ENCODE results near the gene OR51B2. TPM values are rescaled to one million over a fixed set of nuclear protein-coding genes. Genes with fewer than 3 reads are reported as not detected.
"Not testable (repeated sequence)": the region's sequence is repeated elsewhere in the genome, so short reads cannot be mapped to it uniquely, and the experiment has no call there.

Gene OR51B2
- total RNA-seq (not detected), polyA plus RNA-seq (not detected)

DNA sequence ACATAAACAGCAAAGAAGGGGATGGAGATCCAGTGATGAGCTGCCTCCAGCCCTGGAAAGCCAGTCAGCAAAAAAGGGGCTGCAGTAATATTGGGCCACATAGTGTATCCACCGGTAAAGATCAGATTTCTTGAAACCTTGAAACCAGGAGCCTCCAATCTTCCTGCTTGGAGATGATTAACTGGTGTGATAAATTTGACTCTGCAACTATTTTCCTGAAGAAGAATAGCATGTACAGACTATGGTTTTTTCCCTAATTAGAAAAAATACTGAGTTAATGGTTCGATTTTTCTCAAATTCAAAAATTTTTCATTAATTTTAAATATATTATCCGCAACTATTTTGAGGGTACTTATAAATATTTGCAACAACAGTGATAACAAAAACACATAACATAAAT lies at the start of gene OR51B2:
TSS of gene OR51B2 (minus strand) at position 101 of the 400 bp plus-strand sequence. CDS start at position 101, 0 bp downstream.
- no peak within 1 kb of the TSS for H3K27ac ChIP-seq (ENCODE audit: low read depth, low read length)
- H3K4me3 ChIP-seq (ENCODE audit: low read length): no peak within 1 kb of the TSS
- Mint-ChIP-seq H3K4me3 (no peak within 1 kb of the TSS), H3K4me1 (no peaks in the 10 kb centered on the region), H3K36me3 (no peaks in the 10 kb centered on the region), H3K9me3 (peaks cover 0 to 7% (median 0%) of the 10 kb centered on the region in 5 donors), H3K27me3 (no peaks in the 10 kb centered on the region), H3K27ac (no peak within 1 kb of the TSS)
- H3K27me3 ChIP-seq (ENCODE audit: insufficient read depth, low read length, poor library complexity, severe bottlenecking): no peaks in the 10 kb centered on the region
- ChIA-PET POLR2A (no interaction called here), CTCF (no interaction called here)
- no peaks in the 10 kb centered on the region for H3K4me1 ChIP-seq (ENCODE audit: insufficient read depth, low read length)
- H3K36me3 ChIP-seq (ENCODE audit: insufficient read depth, low read length): no peaks in the 10 kb centered on the region
- no peaks in the 10 kb centered on the region for H3K9me3 ChIP-seq (ENCODE audit: low read length)
- DNase-seq: no peak

DNA sequence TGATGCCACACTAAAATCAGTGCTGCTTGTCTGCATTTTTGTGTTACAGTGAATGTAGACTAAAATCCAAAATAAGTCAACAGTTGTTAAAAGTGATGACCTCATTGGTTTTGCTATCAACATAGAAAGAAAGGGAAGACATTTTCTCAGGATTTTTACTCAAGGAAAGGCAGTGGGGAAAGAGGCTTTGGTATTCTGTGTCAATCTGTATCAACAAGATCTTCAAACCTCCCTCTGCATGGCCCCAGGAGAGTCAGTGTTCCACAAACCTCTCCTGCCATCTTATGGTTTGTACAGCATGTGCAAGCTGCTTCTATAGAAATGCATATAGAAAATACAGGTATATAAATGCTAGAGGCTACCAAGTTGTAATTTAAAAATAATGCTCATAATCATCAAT lies 45.7 kb upstream of the OR51B2 start:
- ChIA-PET POLR2A (no interaction called here), CTCF (no interaction called here)
- H3K4me3 ChIP-seq (ENCODE audit: low read length): no peak overlapping the region
- Mint-ChIP-seq H3K27ac (no peak overlapping the region), H3K36me3 (no peaks in the 10 kb centered on the region), H3K27me3 (peaks cover 2 to 18% of the 10 kb centered on the region in 2 donors), H3K9me3 (peaks cover 0 to 9% (median 0%) of the 10 kb centered on the region in 5 donors), H3K4me3 (no peak overlapping the region), H3K4me1 (no peaks in the 10 kb centered on the region)
- H3K27me3 ChIP-seq (ENCODE audit: insufficient read depth, low read length, poor library complexity, severe bottlenecking): no peaks in the 10 kb centered on the region
- no peak for DNase-seq
- H3K4me1 ChIP-seq (ENCODE audit: insufficient read depth, low read length): no peaks in the 10 kb centered on the region
- no peaks in the 10 kb centered on the region for H3K36me3 ChIP-seq (ENCODE audit: insufficient read depth, low read length)
- H3K9me3 ChIP-seq (ENCODE audit: low read length): no peaks in the 10 kb centered on the region
- no peak overlapping the region for H3K27ac ChIP-seq (ENCODE audit: low read depth, low read length)

DNA sequence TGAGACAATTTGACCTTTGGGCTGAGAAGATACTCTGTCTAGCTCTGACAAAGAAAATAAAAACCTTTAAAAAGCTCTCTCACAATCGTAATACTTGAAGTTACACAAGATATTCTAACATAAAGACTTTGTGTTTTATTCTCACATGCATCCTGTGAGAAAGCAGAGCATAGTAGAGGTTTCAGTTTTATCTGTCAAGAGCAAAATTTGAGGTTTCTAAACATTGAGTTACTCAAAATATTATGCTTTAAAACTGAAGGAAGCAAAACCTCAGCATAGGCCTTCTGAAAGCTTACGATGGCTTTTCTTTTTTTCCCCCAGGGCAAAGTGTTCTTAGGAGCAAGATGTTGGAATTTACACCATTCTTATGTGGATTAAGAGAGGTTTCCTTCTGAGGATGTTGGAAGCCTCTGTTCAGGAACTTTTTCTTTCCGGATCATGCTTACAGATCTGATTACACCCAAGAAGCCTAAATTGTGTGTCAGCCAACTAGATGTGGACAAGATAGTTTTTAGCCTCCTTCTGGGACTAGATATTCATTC lies 44.5 kb upstream of the OR51B2 start:
- no peak overlapping the region for H3K27ac Mint-ChIP-seq
- H3K27me3 Mint-ChIP-seq: peaks cover 2 to 18% of the 10 kb centered on the region in 2 donors
- CTCF ChIA-PET: no interaction called here
- H3K9me3 Mint-ChIP-seq: peaks cover 0 to 9% (median 0%) of the 10 kb centered on the region in 5 donors
- POLR2A ChIA-PET: no interaction called here
- DNase-seq: no peak
- H3K36me3 ChIP-seq (ENCODE audit: insufficient read depth, low read length): no peaks in the 10 kb centered on the region
- H3K4me1 Mint-ChIP-seq: no peaks in the 10 kb centered on the region
- no peaks in the 10 kb centered on the region for H3K27me3 ChIP-seq (ENCODE audit: insufficient read depth, low read length, poor library complexity, severe bottlenecking)
- H3K9me3 ChIP-seq (ENCODE audit: low read length): no peaks in the 10 kb centered on the region
- H3K36me3 Mint-ChIP-seq: no peaks in the 10 kb centered on the region
- no peak overlapping the region for H3K4me3 ChIP-seq (ENCODE audit: low read length)
- H3K4me3 Mint-ChIP-seq: no peak overlapping the region
- H3K4me1 ChIP-seq (ENCODE audit: insufficient read depth, low read length): no peaks in the 10 kb centered on the region
- H3K27ac ChIP-seq (ENCODE audit: low read depth, low read length): no peak overlapping the region

DNA sequence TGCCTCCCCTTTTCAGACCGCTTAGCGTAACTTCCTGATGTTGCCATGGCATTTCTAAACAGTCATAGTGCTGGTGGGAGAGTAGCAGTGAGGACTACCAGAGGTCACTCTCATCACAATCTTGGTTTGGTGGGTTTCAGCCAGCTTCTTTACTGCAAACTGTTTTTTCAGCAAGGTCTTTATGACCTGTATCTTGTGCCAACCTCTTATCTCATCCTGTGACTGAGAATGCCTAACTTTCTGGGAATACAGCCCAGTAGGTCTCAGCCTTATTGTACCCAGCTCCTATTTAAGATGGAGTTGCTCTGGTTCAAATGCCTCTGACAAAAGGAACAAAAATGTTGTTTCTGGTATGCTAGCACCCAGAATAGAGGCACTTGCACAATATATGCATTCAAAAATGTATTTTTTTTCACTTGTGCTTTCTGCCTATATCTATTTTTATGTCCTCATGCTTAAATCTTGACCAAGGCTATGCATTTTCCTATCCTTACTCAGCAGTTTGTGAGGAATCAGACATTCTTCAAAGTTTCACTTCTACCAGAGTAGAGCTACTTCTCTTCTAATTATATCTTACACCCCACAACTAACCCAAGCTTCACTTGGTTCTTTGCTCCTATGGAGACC lies 43.5 kb upstream of the OR51B2 start:
- Histone ChIP-seq H3K36me3 (ENCODE audit: insufficient read depth, low read length) (no peaks in the 10 kb centered on the region), H3K4me3 (ENCODE audit: low read length) (no peak overlapping the region), H3K27me3 (ENCODE audit: insufficient read depth, low read length, poor library complexity, severe bottlenecking) (no peaks in the 10 kb centered on the region), H3K9me3 (ENCODE audit: low read length) (no peaks in the 10 kb centered on the region), H3K4me1 (ENCODE audit: insufficient read depth, low read length) (no peaks in the 10 kb centered on the region), H3K27ac (ENCODE audit: low read depth, low read length) (no peak overlapping the region)
- CTCF ChIA-PET: no interaction called here
- H3K4me1 Mint-ChIP-seq: no peaks in the 10 kb centered on the region
- peaks cover 2 to 10% of the 10 kb centered on the region in 2 donors for H3K27me3 Mint-ChIP-seq
- H3K27ac Mint-ChIP-seq: no peak overlapping the region
- POLR2A ChIA-PET: no interaction called here
- no peak for DNase-seq
- no peaks in the 10 kb centered on the region for H3K36me3 Mint-ChIP-seq
- H3K9me3 Mint-ChIP-seq: peaks cover 0 to 3% (median 0%) of the 10 kb centered on the region in 5 donors
- H3K4me3 Mint-ChIP-seq: no peak overlapping the region

GRCh38 chr11:5366856-5367255 lies 42.8 kb upstream of the OR51B2 start:
- Histone ChIP-seq H3K27me3 (ENCODE audit: insufficient read depth, low read length, poor library complexity, severe bottlenecking) (no peaks in the 10 kb centered on the region), H3K27ac (ENCODE audit: low read depth, low read length) (no peak overlapping the region), H3K4me3 (ENCODE audit: low read length) (no peak overlapping the region), H3K36me3 (ENCODE audit: insufficient read depth, low read length) (no peaks in the 10 kb centered on the region), H3K9me3 (ENCODE audit: low read length) (no peaks in the 10 kb centered on the region), H3K4me1 (ENCODE audit: insufficient read depth, low read length) (no peaks in the 10 kb centered on the region)
- peaks cover 2 to 7% of the 10 kb centered on the region in 2 donors for H3K27me3 Mint-ChIP-seq
- H3K9me3 Mint-ChIP-seq: peaks cover 0 to 2% (median 0%) of the 10 kb centered on the region in 5 donors
- H3K27ac Mint-ChIP-seq: no peak overlapping the region
- H3K36me3 Mint-ChIP-seq: no peaks in the 10 kb centered on the region
- H3K4me1 Mint-ChIP-seq: no peaks in the 10 kb centered on the region
- DNase-seq: no peak
- ChIA-PET CTCF (no interaction called here), POLR2A (no interaction called here)
- no peak overlapping the region for H3K4me3 Mint-ChIP-seq

DNA sequence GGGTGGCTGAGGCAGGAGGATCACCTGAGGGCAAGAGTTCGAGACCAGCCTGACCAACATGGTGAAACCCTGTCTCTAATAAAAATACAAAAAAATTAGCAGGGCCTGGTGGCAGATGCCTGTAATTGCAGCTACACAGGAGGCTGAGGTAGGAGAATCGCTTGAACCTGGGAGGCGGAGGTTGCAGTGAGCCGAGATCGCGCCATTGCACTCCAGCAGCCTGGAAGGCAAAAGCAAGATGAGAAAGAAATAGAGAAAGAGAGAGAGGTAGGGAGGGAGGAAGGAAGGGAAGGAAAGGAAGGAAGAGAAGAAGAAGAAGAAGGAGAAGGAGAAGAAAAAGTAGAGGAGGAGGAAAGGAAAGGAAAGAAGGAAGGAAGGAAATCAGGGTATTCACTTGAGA lies 42.3 kb upstream of the OR51B2 start:
- H3K27ac Mint-ChIP-seq; H3K4me1 Mint-ChIP-seq; H3K27me3 ChIP-seq (ENCODE audit: insufficient read depth, low read length, poor library complexity, severe bottlenecking); H3K4me3 Mint-ChIP-seq; H3K4me3 ChIP-seq (ENCODE audit: low read length); POLR2A ChIA-PET; H3K27me3 Mint-ChIP-seq; H3K4me1 ChIP-seq (ENCODE audit: insufficient read depth, low read length); H3K9me3 Mint-ChIP-seq; H3K9me3 ChIP-seq (ENCODE audit: low read length); H3K36me3 ChIP-seq (ENCODE audit: insufficient read depth, low read length); H3K36me3 Mint-ChIP-seq; H3K27ac ChIP-seq (ENCODE audit: low read depth, low read length); DNase-seq; CTCF ChIA-PET: not testable (repeated sequence)

DNA sequence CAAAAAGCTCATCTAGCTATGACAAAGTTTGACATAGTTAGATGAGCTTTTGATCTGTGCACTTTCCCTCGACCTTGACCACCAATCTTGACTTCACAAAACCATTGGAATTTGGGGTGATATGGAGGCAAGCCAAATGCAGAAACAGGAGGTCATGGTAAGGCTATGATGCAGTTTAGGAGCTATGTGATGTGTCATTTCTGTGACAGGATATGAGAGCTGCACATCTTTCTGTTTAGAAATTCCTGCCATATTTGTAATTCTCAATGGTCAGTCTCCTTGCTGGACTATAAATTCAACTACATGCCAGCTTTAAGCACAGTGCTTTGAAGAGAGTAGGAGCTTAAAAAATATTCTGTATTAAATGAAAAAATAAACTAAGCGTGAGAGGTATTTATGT lies 40.1 kb upstream of the OR51B2 start:
- no peaks in the 10 kb centered on the region for H3K36me3 Mint-ChIP-seq
- no peaks in the 10 kb centered on the region for H3K4me1 Mint-ChIP-seq
- no peak overlapping the region for H3K4me3 Mint-ChIP-seq
- no peak for DNase-seq
- H3K27ac ChIP-seq (ENCODE audit: low read depth, low read length): no peak overlapping the region
- H3K27me3 Mint-ChIP-seq: peaks cover 0 to 2% of the 10 kb centered on the region in 2 donors
- CTCF ChIA-PET: no interaction called here
- H3K27ac Mint-ChIP-seq: peak overlapping the region in 1 of 8 donors; percentile 26
- H3K9me3 ChIP-seq (ENCODE audit: low read length): no peaks in the 10 kb centered on the region
- no peaks in the 10 kb centered on the region for H3K4me1 ChIP-seq (ENCODE audit: insufficient read depth, low read length)
- POLR2A ChIA-PET: no interaction called here
- no peak overlapping the region for H3K4me3 ChIP-seq (ENCODE audit: low read length)
- peaks cover 0 to 3% (median 0%) of the 10 kb centered on the region in 5 donors for H3K9me3 Mint-ChIP-seq
- no peaks in the 10 kb centered on the region for H3K36me3 ChIP-seq (ENCODE audit: insufficient read depth, low read length)
- H3K27me3 ChIP-seq (ENCODE audit: insufficient read depth, low read length, poor library complexity, severe bottlenecking): no peaks in the 10 kb centered on the region

DNA sequence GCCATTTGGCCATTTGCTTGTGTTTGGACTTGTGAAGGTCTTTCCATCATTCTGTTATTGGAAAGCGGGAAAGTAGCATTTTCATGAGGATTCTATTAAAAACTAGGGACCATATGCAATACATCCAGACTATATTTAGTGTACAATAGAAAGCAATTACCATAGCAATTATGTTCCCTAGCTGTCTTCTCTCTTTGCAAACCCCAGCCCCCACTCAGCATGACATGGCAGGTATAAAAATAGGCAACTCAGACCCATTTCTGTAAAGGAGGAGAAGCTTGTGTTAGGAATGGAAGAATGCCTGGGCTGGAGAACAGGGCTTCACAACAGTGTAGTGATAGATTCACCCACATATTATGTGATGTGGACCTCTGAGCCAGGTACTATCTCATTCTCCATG lies 39.6 kb upstream of the OR51B2 start:
- no peaks in the 10 kb centered on the region for H3K4me1 Mint-ChIP-seq
- Histone ChIP-seq H3K9me3 (ENCODE audit: low read length) (no peaks in the 10 kb centered on the region), H3K27ac (ENCODE audit: low read depth, low read length) (no peak overlapping the region), H3K4me1 (ENCODE audit: insufficient read depth, low read length) (no peaks in the 10 kb centered on the region), H3K27me3 (ENCODE audit: insufficient read depth, low read length, poor library complexity, severe bottlenecking) (no peaks in the 10 kb centered on the region), H3K36me3 (ENCODE audit: insufficient read depth, low read length) (no peaks in the 10 kb centered on the region), H3K4me3 (ENCODE audit: low read length) (no peak overlapping the region)
- ChIA-PET POLR2A (no interaction called here), CTCF (no interaction called here)
- H3K36me3 Mint-ChIP-seq: no peaks in the 10 kb centered on the region
- DNase-seq: no peak
- no peak overlapping the region for H3K4me3 Mint-ChIP-seq
- peaks cover 0 to 2% of the 10 kb centered on the region in 2 donors for H3K27me3 Mint-ChIP-seq
- H3K9me3 Mint-ChIP-seq: peaks cover 0 to 5% (median 0%) of the 10 kb centered on the region in 5 donors
- H3K27ac Mint-ChIP-seq: no peak overlapping the region
